GM12873 (cell line): ENCODE results near the gene DOCK10.

ENCODE experiments used
- CTCF ChIP-seq: IDR thresholded peaks from 2 replicates; pipeline ENCODE4 v1.5.1; 2012; ENCODE audit warnings: low read depth, mild to moderate bottlenecking, moderate library complexity, low read length, control low read depth; ENCODE audit not compliant: insufficient read depth; ENCODE audit errors: missing control alignments

Gene DOCK10

GRCh38 chr2:225041851-225042799, at the start of gene DOCK10:
Gene DOCK10 (minus strand): TSS chr2:225042468. CDS start chr2:225042374, 94 bp downstream.
- TF ChIP-seq CTCF: peak; percentile 8

GRCh38 chr2:225091336-225091735, 49.1 kb upstream of the DOCK10 start:
- no peak for TF ChIP-seq CTCF

- no peak for TF ChIP-seq CTCF
Observed at GRCh38 chr2:225090746-225091145, 48.5 kb upstream of the DOCK10 start.

- TF ChIP-seq CTCF: no peak
Observed at GRCh38 chr2:225086915-225087314, 44.6 kb upstream of the DOCK10 start.

GRCh38 chr2:225086439-225086838, 44.2 kb upstream of the DOCK10 start:
- TF ChIP-seq CTCF: no peak

- TF ChIP-seq CTCF: no peak
Observed at GRCh38 chr2:225083276-225083675, 41.0 kb upstream of the DOCK10 start.

GRCh38 chr2:225076125-225076524, 33.9 kb upstream of the DOCK10 start:
- no peak for TF ChIP-seq CTCF
